Measurements from ENCODE around the gene KRTAP16-1.

The KRTAP16-1 gene

DNA sequence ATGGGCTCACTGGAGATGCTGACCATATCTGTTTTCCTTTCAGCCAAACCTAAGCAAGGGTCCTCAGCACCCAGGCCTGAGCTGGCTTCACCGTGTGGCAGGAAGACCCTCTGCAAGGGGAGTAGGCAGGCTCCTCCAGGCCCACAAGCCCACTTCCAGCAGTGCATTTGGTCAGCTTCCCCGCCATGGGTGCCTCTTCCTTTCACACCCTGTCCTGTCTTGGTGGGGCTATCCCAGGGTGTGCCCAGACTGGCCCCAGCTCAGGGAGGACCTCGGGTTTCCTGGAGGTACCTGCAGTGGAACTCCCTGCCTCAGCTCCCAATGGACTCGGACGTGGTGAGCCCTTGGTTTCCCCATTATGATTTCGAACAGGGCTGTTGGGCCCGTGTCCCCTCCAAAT lies 19.1 kb upstream of the KRTAP16-1 start:
- peaks cover 2% of the 10 kb centered on the region for H3K27me3 ChIP-seq (ENCODE audit: insufficient read depth, poor library complexity, severe bottlenecking)
- H3K27ac ChIP-seq (replicated peaks): no peak overlapping the region
- TF ChIP-seq REST (IDR thresholded peaks at IDR 0.05; ENCODE audit: insufficient replicate concordance, low read depth): no peak
- no peak for TF ChIP-seq POLR2AphosphoS5 (IDR thresholded peaks at IDR 0.05; ENCODE audit: low read depth)
- TF ChIP-seq SPI1 (IDR thresholded peaks at IDR 0.05; ENCODE audit: borderline replicate concordance, low read depth): no peak
- no peak for TF ChIP-seq GABPA (IDR thresholded peaks at IDR 0.05; ENCODE audit: low read depth)
- no peak for TF ChIP-seq CTCF (IDR thresholded peaks at IDR 0.05; ENCODE audit: insufficient read depth, low read length)
- no peak overlapping the region for H3K4me3 ChIP-seq (replicated peaks; ENCODE audit: insufficient read depth, low read length)
- DNase-seq (ENCODE audit: low read depth in 1 of 2, low spot score in 1 of 2): no peak

GRCh38 chr17:41327411-41328120 lies 18.5 kb upstream of the KRTAP16-1 start:
- H3K27ac ChIP-seq (replicated peaks): no peak overlapping the region
- no peak for DNase-seq (ENCODE audit: low read depth in 1 of 2, low spot score in 1 of 2)
- H3K4me3 ChIP-seq (replicated peaks; ENCODE audit: insufficient read depth, low read length): no peak overlapping the region
- H3K27me3 ChIP-seq (ENCODE audit: insufficient read depth, poor library complexity, severe bottlenecking): peaks cover 2% of the 10 kb centered on the region
- no peak for TF ChIP-seq SPI1 (IDR thresholded peaks at IDR 0.05; ENCODE audit: borderline replicate concordance, low read depth)
- TF ChIP-seq GABPA (IDR thresholded peaks at IDR 0.05; ENCODE audit: low read depth): no peak
- TF ChIP-seq REST (IDR thresholded peaks at IDR 0.05; ENCODE audit: insufficient replicate concordance, low read depth): no peak
- TF ChIP-seq POLR2AphosphoS5 (IDR thresholded peaks at IDR 0.05; ENCODE audit: low read depth): no peak
- TF ChIP-seq CTCF (IDR thresholded peaks at IDR 0.05; ENCODE audit: insufficient read depth, low read length): no peak

GRCh38 chr17:41326173-41327145 lies 17.4 kb upstream of the KRTAP16-1 start:
- peak; percentile 51; the same call in 1 of the 2 replicates for TF ChIP-seq POLR2AphosphoS5 (IDR thresholded peaks at IDR 0.05; ENCODE audit: low read depth)
- no peak for TF ChIP-seq CTCF (IDR thresholded peaks at IDR 0.05; ENCODE audit: insufficient read depth, low read length)
- TF ChIP-seq SPI1 (IDR thresholded peaks at IDR 0.05; ENCODE audit: borderline replicate concordance, low read depth): peak; percentile 41; the same call in 1 of the 2 replicates
- TF ChIP-seq REST (IDR thresholded peaks at IDR 0.05; ENCODE audit: insufficient replicate concordance, low read depth): no peak
- Histone ChIP-seq H3K27me3 (ENCODE audit: insufficient read depth, poor library complexity, severe bottlenecking) (peaks cover 2% of the 10 kb centered on the region), H3K4me3 (replicated peaks; ENCODE audit: insufficient read depth, low read length) (no peak overlapping the region), H3K27ac (replicated peaks) (no peak overlapping the region)
- DNase-seq (ENCODE audit: low read depth in 1 of 2, low spot score in 1 of 2): peak in 1 of 2 experiments; percentile 26

All from HL-60 (cell line).